SU-DHL-6 (cell line): ENCODE results near the gene SIRT6.

Experiments used
- EZH2phosphoT487 ChIP-seq: fragments of 200-600 bp; sonication (generic), shearing (Covaris generic); conservative IDR thresholded peaks from 2 replicates; pipeline ENCODE4 v1.6.1; 2018; ENCODE audit warnings: mild to moderate bottlenecking, antibody characterized with exemption, low read length, moderate library complexity, mixed read lengths
- TF ChIP-seq, protein P1 (sequence below): fragments of 200-600 bp; sonication (generic); IDR thresholded peaks from one replicate; pipeline ENCODE4 v1.5.1; 2017; ENCODE audit warnings: antibody characterized with exemption, mild to moderate bottlenecking, low read length, moderate library complexity; ENCODE audit not compliant: insufficient read depth, poor library complexity, severe bottlenecking

GRCh38 chr19:4175669-4175931 is 6.8 kb downstream of the SIRT6 start:
- TF ChIP-seq, protein P1, sequence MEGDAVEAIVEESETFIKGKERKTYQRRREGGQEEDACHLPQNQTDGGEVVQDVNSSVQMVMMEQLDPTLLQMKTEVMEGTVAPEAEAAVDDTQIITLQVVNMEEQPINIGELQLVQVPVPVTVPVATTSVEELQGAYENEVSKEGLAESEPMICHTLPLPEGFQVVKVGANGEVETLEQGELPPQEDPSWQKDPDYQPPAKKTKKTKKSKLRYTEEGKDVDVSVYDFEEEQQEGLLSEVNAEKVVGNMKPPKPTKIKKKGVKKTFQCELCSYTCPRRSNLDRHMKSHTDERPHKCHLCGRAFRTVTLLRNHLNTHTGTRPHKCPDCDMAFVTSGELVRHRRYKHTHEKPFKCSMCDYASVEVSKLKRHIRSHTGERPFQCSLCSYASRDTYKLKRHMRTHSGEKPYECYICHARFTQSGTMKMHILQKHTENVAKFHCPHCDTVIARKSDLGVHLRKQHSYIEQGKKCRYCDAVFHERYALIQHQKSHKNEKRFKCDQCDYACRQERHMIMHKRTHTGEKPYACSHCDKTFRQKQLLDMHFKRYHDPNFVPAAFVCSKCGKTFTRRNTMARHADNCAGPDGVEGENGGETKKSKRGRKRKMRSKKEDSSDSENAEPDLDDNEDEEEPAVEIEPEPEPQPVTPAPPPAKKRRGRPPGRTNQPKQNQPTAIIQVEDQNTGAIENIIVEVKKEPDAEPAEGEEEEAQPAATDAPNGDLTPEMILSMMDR: no peak
- no peak for TF ChIP-seq EZH2phosphoT487
